Measurements from ENCODE around the gene C2orf92.

The C2orf92 gene

DNA sequence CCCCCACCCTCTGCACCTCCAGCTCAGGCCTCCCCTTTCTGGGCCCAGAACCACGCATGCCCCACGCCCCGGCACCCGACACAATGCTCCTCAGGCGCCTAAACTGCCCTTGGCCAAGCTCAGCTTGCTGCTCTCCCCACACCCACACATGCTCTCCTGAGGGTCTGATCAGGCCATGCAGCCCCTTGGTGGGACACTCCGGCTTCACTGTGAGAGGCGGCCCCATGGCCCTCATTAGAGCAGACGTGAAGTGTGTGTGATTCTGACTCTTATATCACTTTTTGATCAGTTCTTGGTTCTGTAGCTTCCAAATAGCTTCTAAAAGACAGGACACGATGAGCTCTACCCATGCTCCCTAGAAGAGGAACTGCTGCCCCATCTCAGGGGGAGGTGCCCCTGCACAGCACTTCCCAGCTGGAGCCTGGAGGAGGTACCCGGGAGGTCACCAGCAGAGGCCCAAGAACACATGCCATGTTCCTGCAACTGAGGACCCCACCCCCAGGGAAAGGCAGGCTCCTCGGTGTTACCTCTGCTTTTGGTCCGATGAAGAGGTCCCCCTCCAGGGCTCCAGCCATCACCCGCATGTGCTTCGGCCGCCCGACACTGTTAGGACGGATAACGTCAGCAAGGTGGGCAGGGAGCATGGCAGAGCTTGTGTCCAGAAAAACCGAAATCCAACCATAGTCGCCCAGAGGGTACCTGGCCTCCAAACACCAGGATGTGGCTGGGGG, 9.3 kb upstream of the C2orf92 start:
- TF ChIP-seq ZFP30 (CRISPR knock-in tag; IDR thresholded peaks at IDR 0.05): no peak
- TF ChIP-seq ZNF565 (CRISPR knock-in tag; conservative IDR thresholded peaks at IDR 0.05; ENCODE audit: low read depth): no peak
- no peak for TF ChIP-seq ARNTL (CRISPR knock-in tag; IDR thresholded peaks at IDR 0.05; ENCODE audit: borderline replicate concordance, low read depth)
- TF ChIP-seq CSDC2 (CRISPR knock-in tag; IDR thresholded peaks at IDR 0.05): no peak
- no peak for TF ChIP-seq ZC3H10 (CRISPR knock-in tag; IDR thresholded peaks at IDR 0.05)
- no peak for TF ChIP-seq RARB (CRISPR knock-in tag; IDR thresholded peaks at IDR 0.05)
- TF ChIP-seq ZNF8 (CRISPR knock-in tag; IDR thresholded peaks at IDR 0.05): no peak
- TF ChIP-seq GLIS3 (CRISPR knock-in tag; IDR thresholded peaks at IDR 0.05): no peak
- TF ChIP-seq ISL1 (CRISPR knock-in tag; IDR thresholded peaks at IDR 0.05): no peak
- TF ChIP-seq, protein P1, sequence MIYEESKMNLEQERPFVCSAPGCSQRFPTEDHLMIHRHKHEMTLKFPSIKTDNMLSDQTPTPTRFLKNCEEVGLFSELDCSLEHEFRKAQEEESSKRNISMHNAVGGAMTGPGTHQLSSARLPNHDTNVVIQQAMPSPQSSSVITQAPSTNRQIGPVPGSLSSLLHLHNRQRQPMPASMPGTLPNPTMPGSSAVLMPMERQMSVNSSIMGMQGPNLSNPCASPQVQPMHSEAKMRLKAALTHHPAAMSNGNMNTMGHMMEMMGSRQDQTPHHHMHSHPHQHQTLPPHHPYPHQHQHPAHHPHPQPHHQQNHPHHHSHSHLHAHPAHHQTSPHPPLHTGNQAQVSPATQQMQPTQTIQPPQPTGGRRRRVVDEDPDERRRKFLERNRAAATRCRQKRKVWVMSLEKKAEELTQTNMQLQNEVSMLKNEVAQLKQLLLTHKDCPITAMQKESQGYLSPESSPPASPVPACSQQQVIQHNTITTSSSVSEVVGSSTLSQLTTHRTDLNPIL (CRISPR knock-in tag; IDR thresholded peaks at IDR 0.05; ENCODE audit: low read depth): no peak
- TF ChIP-seq, protein P2, sequence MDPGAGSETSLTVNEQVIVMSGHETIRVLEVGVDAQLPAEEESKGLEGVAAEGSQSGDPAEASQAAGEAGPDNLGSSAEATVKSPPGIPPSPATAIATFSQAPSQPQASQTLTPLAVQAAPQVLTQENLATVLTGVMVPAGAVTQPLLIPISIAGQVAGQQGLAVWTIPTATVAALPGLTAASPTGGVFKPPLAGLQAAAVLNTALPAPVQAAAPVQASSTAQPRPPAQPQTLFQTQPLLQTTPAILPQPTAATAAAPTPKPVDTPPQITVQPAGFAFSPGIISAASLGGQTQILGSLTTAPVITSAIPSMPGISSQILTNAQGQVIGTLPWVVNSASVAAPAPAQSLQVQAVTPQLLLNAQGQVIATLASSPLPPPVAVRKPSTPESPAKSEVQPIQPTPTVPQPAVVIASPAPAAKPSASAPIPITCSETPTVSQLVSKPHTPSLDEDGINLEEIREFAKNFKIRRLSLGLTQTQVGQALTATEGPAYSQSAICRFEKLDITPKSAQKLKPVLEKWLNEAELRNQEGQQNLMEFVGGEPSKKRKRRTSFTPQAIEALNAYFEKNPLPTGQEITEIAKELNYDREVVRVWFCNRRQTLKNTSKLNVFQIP (CRISPR knock-in tag; IDR thresholded peaks at IDR 0.05; ENCODE audit: borderline replicate concordance, low read depth): no peak
- TF ChIP-seq, protein P3, sequence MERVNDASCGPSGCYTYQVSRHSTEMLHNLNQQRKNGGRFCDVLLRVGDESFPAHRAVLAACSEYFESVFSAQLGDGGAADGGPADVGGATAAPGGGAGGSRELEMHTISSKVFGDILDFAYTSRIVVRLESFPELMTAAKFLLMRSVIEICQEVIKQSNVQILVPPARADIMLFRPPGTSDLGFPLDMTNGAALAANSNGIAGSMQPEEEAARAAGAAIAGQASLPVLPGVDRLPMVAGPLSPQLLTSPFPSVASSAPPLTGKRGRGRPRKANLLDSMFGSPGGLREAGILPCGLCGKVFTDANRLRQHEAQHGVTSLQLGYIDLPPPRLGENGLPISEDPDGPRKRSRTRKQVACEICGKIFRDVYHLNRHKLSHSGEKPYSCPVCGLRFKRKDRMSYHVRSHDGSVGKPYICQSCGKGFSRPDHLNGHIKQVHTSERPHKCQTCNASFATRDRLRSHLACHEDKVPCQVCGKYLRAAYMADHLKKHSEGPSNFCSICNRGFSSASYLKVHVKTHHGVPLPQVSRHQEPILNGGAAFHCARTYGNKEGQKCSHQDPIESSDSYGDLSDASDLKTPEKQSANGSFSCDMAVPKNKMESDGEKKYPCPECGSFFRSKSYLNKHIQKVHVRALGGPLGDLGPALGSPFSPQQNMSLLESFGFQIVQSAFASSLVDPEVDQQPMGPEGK (CRISPR knock-in tag; IDR thresholded peaks at IDR 0.05; ENCODE audit: borderline replicate concordance): no peak
- no peak for TF ChIP-seq ZNF70 (CRISPR knock-in tag; IDR thresholded peaks at IDR 0.05)
- TF ChIP-seq, protein P4, sequence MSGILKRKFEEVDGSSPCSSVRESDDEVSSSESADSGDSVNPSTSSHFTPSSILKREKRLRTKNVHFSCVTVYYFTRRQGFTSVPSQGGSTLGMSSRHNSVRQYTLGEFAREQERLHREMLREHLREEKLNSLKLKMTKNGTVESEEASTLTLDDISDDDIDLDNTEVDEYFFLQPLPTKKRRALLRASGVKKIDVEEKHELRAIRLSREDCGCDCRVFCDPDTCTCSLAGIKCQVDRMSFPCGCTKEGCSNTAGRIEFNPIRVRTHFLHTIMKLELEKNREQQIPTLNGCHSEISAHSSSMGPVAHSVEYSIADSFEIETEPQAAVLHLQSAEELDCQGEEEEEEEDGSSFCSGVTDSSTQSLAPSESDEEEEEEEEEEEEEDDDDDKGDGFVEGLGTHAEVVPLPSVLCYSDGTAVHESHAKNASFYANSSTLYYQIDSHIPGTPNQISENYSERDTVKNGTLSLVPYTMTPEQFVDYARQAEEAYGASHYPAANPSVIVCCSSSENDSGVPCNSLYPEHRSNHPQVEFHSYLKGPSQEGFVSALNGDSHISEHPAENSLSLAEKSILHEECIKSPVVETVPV (CRISPR knock-in tag; IDR thresholded peaks at IDR 0.05): no peak
- ATAC-seq: no peak

DNA sequence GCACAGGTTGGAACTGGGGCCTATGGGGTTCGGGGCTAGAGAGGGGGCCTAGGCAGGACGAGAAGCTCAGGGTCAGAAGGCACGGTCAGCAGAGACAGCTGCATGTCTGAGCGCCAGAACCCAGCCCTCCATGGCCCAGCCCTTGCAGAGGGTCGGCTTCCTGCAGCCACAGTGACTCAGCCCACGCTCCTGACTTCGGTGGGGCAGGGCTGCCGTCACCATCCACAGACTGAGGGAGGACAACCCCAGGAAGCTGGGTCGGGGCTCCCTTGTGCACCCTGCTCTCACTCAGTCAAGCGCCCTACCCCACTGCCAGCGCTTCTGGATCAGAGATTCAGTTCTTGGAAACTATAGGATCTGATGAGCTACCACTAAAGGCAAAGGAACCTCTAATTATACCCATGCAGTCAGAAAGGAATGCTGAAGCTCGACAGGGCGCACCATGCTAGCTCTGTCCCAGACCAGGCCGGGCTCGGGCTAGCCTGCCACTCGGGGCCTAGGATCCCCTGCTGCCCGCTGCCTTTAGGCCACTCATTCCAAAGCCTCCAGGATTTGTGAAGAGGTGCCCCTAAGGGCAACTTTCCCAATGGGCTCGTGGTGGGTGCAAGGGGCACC, 8.6 kb upstream of the C2orf92 start:
- TF ChIP-seq ESRRG (CRISPR knock-in tag; IDR thresholded peaks at IDR 0.05) (no peak), TCF4 (CRISPR knock-in tag; IDR thresholded peaks at IDR 0.05; ENCODE audit: borderline replicate concordance) (no peak), GLIS3 (CRISPR knock-in tag; IDR thresholded peaks at IDR 0.05) (no peak), OSR1 (CRISPR knock-in tag; IDR thresholded peaks at IDR 0.05) (no peak), ZNF8 (CRISPR knock-in tag; IDR thresholded peaks at IDR 0.05) (no peak)
- no peak for ATAC-seq

DNA sequence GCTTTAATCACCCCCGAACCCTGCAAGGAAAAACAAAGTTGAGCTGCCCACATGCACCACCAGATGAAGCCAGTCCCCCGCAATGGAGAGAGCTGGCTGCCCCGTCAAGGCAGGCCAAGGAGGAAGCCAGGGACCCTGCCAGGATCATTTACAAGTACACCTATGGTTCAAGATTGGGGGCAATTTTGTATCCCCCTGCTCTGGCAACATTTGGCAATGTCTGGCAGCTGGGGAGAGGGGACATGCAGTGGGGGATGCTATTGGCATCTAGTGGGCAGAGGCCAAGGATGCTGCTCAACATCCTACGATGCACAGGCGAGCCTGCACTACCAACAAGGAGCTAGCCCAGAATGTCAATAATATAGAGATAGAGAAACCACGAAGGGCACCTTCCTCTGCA, 7.6 kb upstream of the C2orf92 start:
- ATAC-seq: no peak
- no peak for TF ChIP-seq ZFP30 (CRISPR knock-in tag; IDR thresholded peaks at IDR 0.05)
- TF ChIP-seq, protein P1 (CRISPR knock-in tag; IDR thresholded peaks at IDR 0.05; ENCODE audit: low read depth): no peak
- no peak for TF ChIP-seq ISL1 (CRISPR knock-in tag; IDR thresholded peaks at IDR 0.05)
- no peak for TF ChIP-seq ZNF70 (CRISPR knock-in tag; IDR thresholded peaks at IDR 0.05)
- TF ChIP-seq CSDC2 (CRISPR knock-in tag; IDR thresholded peaks at IDR 0.05): no peak
- TF ChIP-seq, protein P2 (CRISPR knock-in tag; IDR thresholded peaks at IDR 0.05; ENCODE audit: borderline replicate concordance, low read depth): no peak
- TF ChIP-seq, protein P3 (CRISPR knock-in tag; IDR thresholded peaks at IDR 0.05; ENCODE audit: borderline replicate concordance): no peak
- no peak for TF ChIP-seq PPARA (CRISPR knock-in tag; IDR thresholded peaks at IDR 0.05; ENCODE audit: borderline replicate concordance)
- TF ChIP-seq OSR1 (CRISPR knock-in tag; IDR thresholded peaks at IDR 0.05): no peak
- TF ChIP-seq SNAI2 (CRISPR knock-in tag; IDR thresholded peaks at IDR 0.05): no peak
- TF ChIP-seq ZNF8 (CRISPR knock-in tag; IDR thresholded peaks at IDR 0.05): no peak
- no peak for TF ChIP-seq GLIS3 (CRISPR knock-in tag; IDR thresholded peaks at IDR 0.05)
- no peak for TF ChIP-seq TCF4 (CRISPR knock-in tag; IDR thresholded peaks at IDR 0.05; ENCODE audit: borderline replicate concordance)
- no peak for TF ChIP-seq ZFP3 (CRISPR knock-in tag; IDR thresholded peaks at IDR 0.05)
- TF ChIP-seq, protein P5, sequence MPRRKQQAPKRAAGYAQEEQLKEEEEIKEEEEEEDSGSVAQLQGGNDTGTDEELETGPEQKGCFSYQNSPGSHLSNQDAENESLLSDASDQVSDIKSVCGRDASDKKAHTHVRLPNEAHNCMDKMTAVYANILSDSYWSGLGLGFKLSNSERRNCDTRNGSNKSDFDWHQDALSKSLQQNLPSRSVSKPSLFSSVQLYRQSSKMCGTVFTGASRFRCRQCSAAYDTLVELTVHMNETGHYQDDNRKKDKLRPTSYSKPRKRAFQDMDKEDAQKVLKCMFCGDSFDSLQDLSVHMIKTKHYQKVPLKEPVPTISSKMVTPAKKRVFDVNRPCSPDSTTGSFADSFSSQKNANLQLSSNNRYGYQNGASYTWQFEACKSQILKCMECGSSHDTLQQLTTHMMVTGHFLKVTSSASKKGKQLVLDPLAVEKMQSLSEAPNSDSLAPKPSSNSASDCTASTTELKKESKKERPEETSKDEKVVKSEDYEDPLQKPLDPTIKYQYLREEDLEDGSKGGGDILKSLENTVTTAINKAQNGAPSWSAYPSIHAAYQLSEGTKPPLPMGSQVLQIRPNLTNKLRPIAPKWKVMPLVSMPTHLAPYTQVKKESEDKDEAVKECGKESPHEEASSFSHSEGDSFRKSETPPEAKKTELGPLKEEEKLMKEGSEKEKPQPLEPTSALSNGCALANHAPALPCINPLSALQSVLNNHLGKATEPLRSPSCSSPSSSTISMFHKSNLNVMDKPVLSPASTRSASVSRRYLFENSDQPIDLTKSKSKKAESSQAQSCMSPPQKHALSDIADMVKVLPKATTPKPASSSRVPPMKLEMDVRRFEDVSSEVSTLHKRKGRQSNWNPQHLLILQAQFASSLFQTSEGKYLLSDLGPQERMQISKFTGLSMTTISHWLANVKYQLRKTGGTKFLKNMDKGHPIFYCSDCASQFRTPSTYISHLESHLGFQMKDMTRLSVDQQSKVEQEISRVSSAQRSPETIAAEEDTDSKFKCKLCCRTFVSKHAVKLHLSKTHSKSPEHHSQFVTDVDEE (CRISPR knock-in tag; IDR thresholded peaks at IDR 0.05): no peak
